ENCODE measurements around the gene SDF2L1.
A peak's percentile ranks its signal among the peaks of the same experiment; 100 is the strongest.

The SDF2L1 gene

GRCh38 chr22:21652547-21653545, 10.7 kb downstream of the SDF2L1 start:
- TF ChIP-seq LEF1 (IDR thresholded peaks at IDR 0.05; ENCODE audit: borderline replicate concordance), result peak; percentile 56; the same call in 1 of the 2 replicates
- no peak for TF ChIP-seq ELF4 (IDR thresholded peaks at IDR 0.05)
- ChIA-PET CTCF (interaction anchor here (0.9 to 1.9 kb wide), 2 partner anchors 10 to 11 kb away, joined by 7 to 10 read pairs; partner anchors contain the start of gene SDF2L1), POLR2A (interaction anchor here (0.8 to 3.8 kb wide), 4 partner anchors 11 to 23 kb away, joined by 3 to 27 read pairs (median 11); partner anchors contain the start of genes PPIL2, SDF2L1 and YDJC)
- DNase-seq (ENCODE audit: extremely low spot score), result no peak

GRCh38 chr22:21657020-21657359, 14.9 kb downstream of the SDF2L1 start:
- TF ChIP-seq NFRKB (IDR thresholded peaks at IDR 0.05) (no peak), LEF1 (IDR thresholded peaks at IDR 0.05; ENCODE audit: borderline replicate concordance) (no peak), SP1 (IDR thresholded peaks at IDR 0.05) (no peak), TARDBP (IDR thresholded peaks at IDR 0.05) (no peak), FOXM1 (IDR thresholded peaks at IDR 0.05; ENCODE audit: borderline replicate concordance) (no peak), HDGF (IDR thresholded peaks at IDR 0.05; ENCODE audit: borderline replicate concordance) (no peak), FOXA1 (IDR thresholded peaks at IDR 0.05) (no peak), ARNT (IDR thresholded peaks at IDR 0.05) (no peak), BHLHE40 (IDR thresholded peaks at IDR 0.05; ENCODE audit: borderline replicate concordance) (no peak), CTBP1 (IDR thresholded peaks at IDR 0.05; ENCODE audit: borderline replicate concordance) (no peak), ELF4 (IDR thresholded peaks at IDR 0.05) (no peak), SUZ12 (IDR thresholded peaks at IDR 0.05) (no peak), PKNOX1 (IDR thresholded peaks at IDR 0.05) (no peak), L3MBTL2 (conservative IDR thresholded peaks at IDR 0.05) (no peak), FOXK2 (IDR thresholded peaks at IDR 0.05) (no peak), ZNF384 (IDR thresholded peaks at IDR 0.05) (no peak)
- CTCF ChIA-PET, result interaction anchor here (1.4 to 2.6 kb wide), 2 partner anchors 10 to 14 kb away, joined by 4 to 11 read pairs; no protein-coding TSS in a partner anchor
- DNase-seq (ENCODE audit: extremely low spot score), result no peak
- POLR2A ChIA-PET, result interaction anchor here (1.0 kb wide), 1 partner anchor 16 kb away, joined by 3 read pairs; no protein-coding TSS in a partner anchor

- TF ChIP-seq ELF4 (IDR thresholded peaks at IDR 0.05) (no peak), LEF1 (IDR thresholded peaks at IDR 0.05; ENCODE audit: borderline replicate concordance) (no peak), L3MBTL2 (conservative IDR thresholded peaks at IDR 0.05) (peak; percentile 55), PKNOX1 (IDR thresholded peaks at IDR 0.05) (no peak), HDGF (IDR thresholded peaks at IDR 0.05; ENCODE audit: borderline replicate concordance) (no peak), ARNT (IDR thresholded peaks at IDR 0.05) (no peak), SUZ12 (IDR thresholded peaks at IDR 0.05) (no peak), SP1 (IDR thresholded peaks at IDR 0.05) (no peak), TARDBP (IDR thresholded peaks at IDR 0.05) (peak; percentile 59; the same call in 1 of the 2 replicates), ZNF384 (IDR thresholded peaks at IDR 0.05) (no peak)
- peak; percentile 87 for DNase-seq (ENCODE audit: extremely low spot score)
- ChIA-PET POLR2A (interaction anchor here (0.6 to 1.2 kb wide), 3 partner anchors 12 to 83 kb away, joined by 3 read pairs; no protein-coding TSS in a partner anchor), CTCF (interaction anchor here (0.8 to 2.6 kb wide), 4 partner anchors 11 to 16 kb away, joined by 3 to 11 read pairs (median 4); no protein-coding TSS in a partner anchor)
Measured at GRCh38 chr22:21657360-21658032, 15.4 kb downstream of the SDF2L1 start.

- ChIA-PET CTCF (no interaction called here), POLR2A (no interaction called here)
- TF ChIP-seq PKNOX1 (IDR thresholded peaks at IDR 0.05) (no peak), CTBP1 (IDR thresholded peaks at IDR 0.05; ENCODE audit: borderline replicate concordance) (no peak), HDGF (IDR thresholded peaks at IDR 0.05; ENCODE audit: borderline replicate concordance) (no peak)
- DNase-seq (ENCODE audit: extremely low spot score), result no peak
Measured at GRCh38 chr22:21659864-21660525, 17.9 kb downstream of the SDF2L1 start.

GRCh38 chr22:21660904-21661303, 18.8 kb downstream of the SDF2L1 start:
- ChIA-PET CTCF (no interaction called here), POLR2A (no interaction called here)
- no peak for TF ChIP-seq ELF4 (IDR thresholded peaks at IDR 0.05)
- TF ChIP-seq HDGF (IDR thresholded peaks at IDR 0.05; ENCODE audit: borderline replicate concordance), result no peak
- no peak for TF ChIP-seq FOXA1 (IDR thresholded peaks at IDR 0.05)
- no peak for TF ChIP-seq ARNT (IDR thresholded peaks at IDR 0.05)
- no peak for TF ChIP-seq SP1 (IDR thresholded peaks at IDR 0.05)
- TF ChIP-seq SUZ12 (IDR thresholded peaks at IDR 0.05), result no peak
- no peak for TF ChIP-seq PKNOX1 (IDR thresholded peaks at IDR 0.05)
- TF ChIP-seq TARDBP (IDR thresholded peaks at IDR 0.05), result no peak
- TF ChIP-seq NFRKB (IDR thresholded peaks at IDR 0.05), result no peak
- TF ChIP-seq L3MBTL2 (conservative IDR thresholded peaks at IDR 0.05), result no peak
- TF ChIP-seq ZNF384 (IDR thresholded peaks at IDR 0.05), result no peak
- no peak for TF ChIP-seq FOXM1 (IDR thresholded peaks at IDR 0.05; ENCODE audit: borderline replicate concordance)
- no peak for TF ChIP-seq CTBP1 (IDR thresholded peaks at IDR 0.05; ENCODE audit: borderline replicate concordance)
- TF ChIP-seq BHLHE40 (IDR thresholded peaks at IDR 0.05; ENCODE audit: borderline replicate concordance), result no peak
- DNase-seq (ENCODE audit: extremely low spot score), result no peak
